Neural cell (in vitro differentiated cells): ENCODE results near the gene USP15. TPM values are rescaled to one million over a fixed set of nuclear protein-coding genes. Genes with fewer than 3 reads are reported as not detected.

Experiments
- H2AFZ ChIP-seq: fragments of 200-600, 300-800 bp; sonication (generic), shearing (Covaris generic); 2 replicates; pipeline ENCODE4 v1.6.0; 2014; ENCODE audit warnings: low read depth, mild to moderate bottlenecking, antibody characterized with exemption, low read length, moderate library complexity
- H3F3A ChIP-seq: fragments of 200-600 bp; shearing (Covaris generic); 2 replicates; pipeline ENCODE4 v1.6.1; 2016; ENCODE audit warnings: mild to moderate bottlenecking, moderate library complexity, mixed read lengths, antibody characterized with exemption, low read length; ENCODE audit not compliant: insufficient read depth, poor library complexity, severe bottlenecking
- H3K27ac ChIP-seq: fragments of 200-600, 300-800 bp; sonication (generic), shearing (Covaris generic); 2 replicates; pipeline ENCODE4 v1.5.1; 2014; ENCODE audit warnings: mild to moderate bottlenecking, low read length, moderate library complexity
- H3K27me3 ChIP-seq: fragments of 300-800, 200-600 bp; sonication (generic), shearing (Covaris generic); 2 replicates; pipeline ENCODE4 v1.6.0; 2014; ENCODE audit warnings: mild to moderate bottlenecking, low read depth, low read length, moderate library complexity; ENCODE audit not compliant: insufficient read depth
- H3K36me3 ChIP-seq: fragments of 300-800, 200-600 bp; sonication (generic), shearing (Covaris generic); 2 replicates; pipeline ENCODE4 v1.5.1; 2014; ENCODE audit warnings: mild to moderate bottlenecking, antibody characterized with exemption, low read length, moderate library complexity; ENCODE audit not compliant: insufficient read depth
- H3K4me2 ChIP-seq: fragments of 300-800, 200-600 bp; sonication (generic), shearing (Covaris generic); 2 replicates; pipeline ENCODE4 v1.6.0; 2014; ENCODE audit warnings: mild to moderate bottlenecking, low read length
- H3K4me3 ChIP-seq: fragments of 300-800, 200-600 bp; sonication (generic), shearing (Covaris generic); 2 replicates; pipeline ENCODE4 v1.5.1; 2014; ENCODE audit warnings: mild to moderate bottlenecking, low read length, moderate library complexity
- H3K79me2 ChIP-seq: fragments of 200-600 bp; shearing (Covaris generic); replicated peaks from 2 replicates; pipeline ENCODE4 v1.6.0; 2014; ENCODE audit warnings: mild to moderate bottlenecking, low read length, moderate library complexity; ENCODE audit not compliant: insufficient read depth
- H3K9ac ChIP-seq: fragments of 300-800, 200-600 bp; sonication (generic), shearing (Covaris generic); 2 replicates; pipeline ENCODE4 v1.6.1; 2016; ENCODE audit warnings: mild to moderate bottlenecking, low read length, mixed read lengths
- H3K9me2 ChIP-seq: fragments of 200-600 bp; shearing (Covaris generic); 2 replicates; pipeline ENCODE4 v1.6.1; 2016; ENCODE audit warnings: mild to moderate bottlenecking, low read length, mixed read lengths; ENCODE audit not compliant: insufficient read depth
- H3K9me3 ChIP-seq: fragments of 200-600, 300-800 bp; sonication (generic), shearing (Covaris generic); 2 replicates; pipeline ENCODE4 v1.6.1; 2016; ENCODE audit warnings: mild to moderate bottlenecking, mixed run types, low read length, moderate library complexity, mixed read lengths
- H4K20me1 ChIP-seq: fragments of 200-600 bp; shearing (Covaris generic); 2 replicates; pipeline ENCODE4 v1.6.1; 2016; ENCODE audit warnings: mild to moderate bottlenecking, mixed run types; ENCODE audit not compliant: insufficient read depth
- EP300 ChIP-seq: fragments of 450-650 bp; conservative IDR thresholded peaks from 2 replicates; pipeline ENCODE4 v1.6.1; 2014; ENCODE audit warnings: antibody characterized with exemption, mild to moderate bottlenecking, moderate library complexity; ENCODE audit not compliant: poor library complexity, severe bottlenecking
- MXI1 ChIP-seq: fragments of 450-650 bp; conservative IDR thresholded peaks from 2 replicates; pipeline ENCODE4 v1.6.1; 2014; ENCODE audit warnings: antibody characterized with exemption, mild to moderate bottlenecking; ENCODE audit not compliant: poor library complexity, severe bottlenecking
- POLR2AphosphoS5 ChIP-seq: IDR thresholded peaks from 2 replicates; pipeline ENCODE4 v1.6.1; 2012
- SMC3 ChIP-seq: fragments of 450-650 bp; conservative IDR thresholded peaks from 2 replicates; pipeline ENCODE4 v1.6.1; 2014; ENCODE audit warnings: antibody characterized with exemption, mild to moderate bottlenecking, moderate library complexity; ENCODE audit not compliant: poor library complexity
- polyA plus RNA-seq: library from polyadenylated mRNA; depleted of rRNA; stranded (reverse); fragments of >200 nt; gene quantifications from 2 replicates; pipeline ENCODE4 v1.2.3, GENCODE V29; 2014
- TF ChIP-seq, protein P1 (sequence below): fragments of 450-650 bp; IDR thresholded peaks from 2 replicates; pipeline ENCODE4 v1.5.1; 2014; ENCODE audit warnings: antibody characterized with exemption, mild to moderate bottlenecking, moderate library complexity; ENCODE audit not compliant: poor library complexity, severe bottlenecking
- TF ChIP-seq, protein P2 (sequence below): IDR thresholded peaks from 2 replicates; pipeline ENCODE4 v1.6.1; 2012; ENCODE audit warnings: borderline replicate concordance

USP15 gene
- polyA plus RNA-seq, 1 donor from 2014 or later = 113 TPM

DNA sequence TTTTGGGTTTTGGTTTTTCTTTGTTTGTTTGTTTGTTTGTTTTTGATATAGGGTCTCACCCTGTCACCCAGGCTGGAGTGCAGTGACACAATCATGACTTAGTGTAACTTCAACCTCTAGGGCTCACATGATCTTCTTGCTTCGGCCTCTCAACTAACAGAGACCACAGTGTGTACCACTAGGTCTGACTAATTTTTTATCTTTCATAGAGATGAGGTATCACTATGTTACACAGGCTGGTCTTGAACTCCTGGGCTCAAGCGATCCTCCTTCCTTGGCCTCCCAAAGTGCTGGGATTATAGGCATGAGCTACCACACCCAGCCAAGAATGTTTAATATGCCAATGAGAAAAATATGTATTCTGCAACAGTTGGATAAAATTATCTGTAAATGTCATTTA, 29.6 kb upstream of the USP15 start:
- Histone ChIP-seq H3K9me2 (no peaks in the 10 kb centered on the region), H3K36me3 (no peaks in the 10 kb centered on the region), H4K20me1 (no peaks in the 10 kb centered on the region), H3K4me2 (no peak overlapping the region), H2AFZ (no peak overlapping the region), H3K9ac (no peak overlapping the region), H3K27me3 (no peaks in the 10 kb centered on the region), H3K27ac (no peak overlapping the region), H3F3A (no peaks in the 10 kb centered on the region), H3K9me3 (no peaks in the 10 kb centered on the region), H3K79me2 (no peaks in the 10 kb centered on the region), H3K4me3 (no peak overlapping the region)
- TF ChIP-seq, protein P1, sequence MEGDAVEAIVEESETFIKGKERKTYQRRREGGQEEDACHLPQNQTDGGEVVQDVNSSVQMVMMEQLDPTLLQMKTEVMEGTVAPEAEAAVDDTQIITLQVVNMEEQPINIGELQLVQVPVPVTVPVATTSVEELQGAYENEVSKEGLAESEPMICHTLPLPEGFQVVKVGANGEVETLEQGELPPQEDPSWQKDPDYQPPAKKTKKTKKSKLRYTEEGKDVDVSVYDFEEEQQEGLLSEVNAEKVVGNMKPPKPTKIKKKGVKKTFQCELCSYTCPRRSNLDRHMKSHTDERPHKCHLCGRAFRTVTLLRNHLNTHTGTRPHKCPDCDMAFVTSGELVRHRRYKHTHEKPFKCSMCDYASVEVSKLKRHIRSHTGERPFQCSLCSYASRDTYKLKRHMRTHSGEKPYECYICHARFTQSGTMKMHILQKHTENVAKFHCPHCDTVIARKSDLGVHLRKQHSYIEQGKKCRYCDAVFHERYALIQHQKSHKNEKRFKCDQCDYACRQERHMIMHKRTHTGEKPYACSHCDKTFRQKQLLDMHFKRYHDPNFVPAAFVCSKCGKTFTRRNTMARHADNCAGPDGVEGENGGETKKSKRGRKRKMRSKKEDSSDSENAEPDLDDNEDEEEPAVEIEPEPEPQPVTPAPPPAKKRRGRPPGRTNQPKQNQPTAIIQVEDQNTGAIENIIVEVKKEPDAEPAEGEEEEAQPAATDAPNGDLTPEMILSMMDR = no peak
- TF ChIP-seq POLR2AphosphoS5 = no peak
- no peak for TF ChIP-seq SMC3
- TF ChIP-seq, protein P2, sequence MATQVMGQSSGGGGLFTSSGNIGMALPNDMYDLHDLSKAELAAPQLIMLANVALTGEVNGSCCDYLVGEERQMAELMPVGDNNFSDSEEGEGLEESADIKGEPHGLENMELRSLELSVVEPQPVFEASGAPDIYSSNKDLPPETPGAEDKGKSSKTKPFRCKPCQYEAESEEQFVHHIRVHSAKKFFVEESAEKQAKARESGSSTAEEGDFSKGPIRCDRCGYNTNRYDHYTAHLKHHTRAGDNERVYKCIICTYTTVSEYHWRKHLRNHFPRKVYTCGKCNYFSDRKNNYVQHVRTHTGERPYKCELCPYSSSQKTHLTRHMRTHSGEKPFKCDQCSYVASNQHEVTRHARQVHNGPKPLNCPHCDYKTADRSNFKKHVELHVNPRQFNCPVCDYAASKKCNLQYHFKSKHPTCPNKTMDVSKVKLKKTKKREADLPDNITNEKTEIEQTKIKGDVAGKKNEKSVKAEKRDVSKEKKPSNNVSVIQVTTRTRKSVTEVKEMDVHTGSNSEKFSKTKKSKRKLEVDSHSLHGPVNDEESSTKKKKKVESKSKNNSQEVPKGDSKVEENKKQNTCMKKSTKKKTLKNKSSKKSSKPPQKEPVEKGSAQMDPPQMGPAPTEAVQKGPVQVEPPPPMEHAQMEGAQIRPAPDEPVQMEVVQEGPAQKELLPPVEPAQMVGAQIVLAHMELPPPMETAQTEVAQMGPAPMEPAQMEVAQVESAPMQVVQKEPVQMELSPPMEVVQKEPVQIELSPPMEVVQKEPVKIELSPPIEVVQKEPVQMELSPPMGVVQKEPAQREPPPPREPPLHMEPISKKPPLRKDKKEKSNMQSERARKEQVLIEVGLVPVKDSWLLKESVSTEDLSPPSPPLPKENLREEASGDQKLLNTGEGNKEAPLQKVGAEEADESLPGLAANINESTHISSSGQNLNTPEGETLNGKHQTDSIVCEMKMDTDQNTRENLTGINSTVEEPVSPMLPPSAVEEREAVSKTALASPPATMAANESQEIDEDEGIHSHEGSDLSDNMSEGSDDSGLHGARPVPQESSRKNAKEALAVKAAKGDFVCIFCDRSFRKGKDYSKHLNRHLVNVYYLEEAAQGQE = no peak
- TF ChIP-seq MXI1 = no peak

DNA sequence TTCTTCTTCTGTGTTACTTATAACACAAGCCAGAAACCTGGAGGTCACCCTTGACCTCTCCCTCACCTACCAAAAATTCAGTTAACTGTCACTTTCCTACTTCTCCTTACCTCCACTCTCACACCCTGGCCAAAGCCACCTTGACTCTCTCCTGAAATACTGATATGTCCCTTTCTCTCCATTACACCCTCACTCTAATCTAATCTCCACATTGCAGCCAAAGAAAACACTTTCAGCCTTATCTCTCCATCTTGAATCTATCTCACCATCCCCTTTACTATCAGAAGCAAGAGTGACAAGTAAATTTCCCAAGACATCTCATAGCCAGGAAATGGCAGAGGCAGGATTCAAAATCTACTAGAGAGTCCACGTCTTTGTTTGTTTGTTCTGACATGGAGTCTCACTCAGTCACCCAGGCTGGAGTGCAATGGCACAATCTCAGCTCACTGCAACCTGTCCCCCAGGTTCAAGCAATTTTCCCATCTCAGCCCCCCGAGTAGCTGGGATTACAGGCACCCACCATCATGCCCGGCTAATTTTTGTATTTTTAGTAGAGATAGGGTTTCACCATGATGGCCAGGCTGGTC, 28.0 kb upstream of the USP15 start:
- Histone ChIP-seq H2AFZ (no peak overlapping the region), H3K79me2 (no peaks in the 10 kb centered on the region), H3K27ac (no peak overlapping the region), H3F3A (no peaks in the 10 kb centered on the region), H3K4me2 (no peak overlapping the region), H3K9me3 (no peaks in the 10 kb centered on the region), H3K4me3 (no peak overlapping the region), H3K9me2 (no peaks in the 10 kb centered on the region), H3K36me3 (no peaks in the 10 kb centered on the region), H3K9ac (no peak overlapping the region), H3K27me3 (no peaks in the 10 kb centered on the region), H4K20me1 (no peaks in the 10 kb centered on the region)
- TF ChIP-seq POLR2AphosphoS5 (no peak), SMC3 (no peak), MXI1 (no peak), EP300 (no peak)
- TF ChIP-seq, protein P2 = no peak
